ENCODE results near the gene IKZF5. TPM values are rescaled to one million over a fixed set of nuclear protein-coding genes. Genes with fewer than 3 reads are reported as not detected.

IKZF5 gene
- total and polyA plus RNA-seq, 9 of the 15 experiments (the other 6 are each of a cell fraction or from before 2014, with no cell fraction given): 3.8 to 19.6 (median 12.4) TPM

- Histone ChIP-seq H3K9ac (ENCODE audit: insufficient read depth in 1 of 2, low read depth in 2 of 2, low read length in 2 of 2) (no peak overlapping the region), H3K4me1 (replicated peaks in 1 of 2; ENCODE audit: control insufficient read depth in 2 of 2, insufficient read depth in 2 of 2, low read length in 2 of 2) (no peaks in the 10 kb centered on the region), H3K36me3 (ENCODE audit: control insufficient read depth, insufficient read depth, low read length) (peaks cover 6% of the 10 kb centered on the region; the same call in 2 of the 3 replicates), H2AFZ (ENCODE audit: low read depth, low read length) (no peak overlapping the region), H4K20me1 (replicated peaks; ENCODE audit: control insufficient read depth, insufficient read depth, low read length) (no peaks in the 10 kb centered on the region), H3K4me3 (no peak overlapping the region), H3K9me3 (replicated peaks; ENCODE audit: control insufficient read depth, insufficient read depth, low read depth, low read length) (no peaks in the 10 kb centered on the region; the same call in none of the 2 replicates), H3K9me1 (ENCODE audit: control insufficient read depth, insufficient read depth, low read length) (no peaks in the 10 kb centered on the region), H3K27ac (ENCODE audit: extremely low read depth, low read depth, low read length) (no peak overlapping the region), H3K4me2 (ENCODE audit: insufficient read depth, low read length) (no peak overlapping the region), H3K27me3 (ENCODE audit: control insufficient read depth in 2 of 2, insufficient read depth in 2 of 2, low read length in 2 of 2) (no peaks in the 10 kb centered on the region), H3K79me2 (ENCODE audit: control insufficient read depth, insufficient read depth, low read length) (no peaks in the 10 kb centered on the region)
- in situ Hi-C loops (cut with MboI) (no loop called here), intact Hi-C loops (cut with micrococcal nuclease) (no loop called here)
- no peak for FAIRE-seq
- CTCF ChIA-PET (ENCODE audit: low intra/inter-chr PET ratio): no interaction called here
- WGBS (ENCODE audit: insufficient coverage, low coverage, missing lambda C conversion rate): 54% methylated on average over 3 of the region's 3 CpGs
- BruUV-seq (replicated peaks): no TSS peak
- no peak for DNase-seq (ENCODE audit: extremely low read depth in 1 of 4, low spot score in 3 of 4)
- no peak for ATAC-seq
- POLR2A ChIA-PET: interaction anchor here (0.9 kb wide), 1 partner anchor 11 kb away, joined by 3 read pairs; no protein-coding TSS in a partner anchor
- TF ChIP-seq TRIM25 (IDR thresholded peaks at IDR 0.05; ENCODE audit: borderline replicate concordance) (no peak), MLX (CRISPR knock-in tag; conservative IDR thresholded peaks at IDR 0.05) (no peak), ZC3H11A (IDR thresholded peaks at IDR 0.05; ENCODE audit: low read depth, low read length) (no peak), SAP30 (IDR thresholded peaks at IDR 0.05; ENCODE audit: borderline replicate concordance, insufficient read depth, low read depth, low read length, poor library complexity, severe bottlenecking) (no peak), MECOM (CRISPR knock-in tag; IDR thresholded peaks at IDR 0.05) (no peak), ZNF274 (IDR thresholded peaks at IDR 0.05; ENCODE audit: borderline replicate concordance, low read depth, low read length) (no peak), ZFP1 (CRISPR knock-in tag; IDR thresholded peaks at IDR 0.05) (no peak), NELFE (IDR thresholded peaks at IDR 0.05; ENCODE audit: insufficient read depth, insufficient read length) (no peak), RFX1 (IDR thresholded peaks at IDR 0.05) (no peak), MED1 (CRISPR knock-in tag; IDR thresholded peaks at IDR 0.05; ENCODE audit: borderline replicate concordance) (no peak), E2F5 (CRISPR knock-in tag; IDR thresholded peaks at IDR 0.05) (no peak), SREBF2 (CRISPR knock-in tag; IDR thresholded peaks at IDR 0.05) (no peak), IRF2 (CRISPR knock-in tag; IDR thresholded peaks at IDR 0.05) (no peak), PHTF2 (CRISPR knock-in tag; IDR thresholded peaks at IDR 0.05) (no peak), BCLAF1 (IDR thresholded peaks at IDR 0.05; ENCODE audit: borderline replicate concordance in 1 of 2, control insufficient read depth in 1 of 2, low read depth in 2 of 2, low read length in 1 of 2) (no peak), PHB2 (IDR thresholded peaks at IDR 0.05; ENCODE audit: low read depth) (no peak)
Measured at GRCh38 chr10:122962405-122962804, 46.2 kb downstream of the IKZF5 start.

Measured in K562 (cell line).